GM19025 (cell line): Measurements from ENCODE around the gene PGBD2.
A peak's percentile ranks its signal among the peaks of the same experiment; 100 is the strongest.
"Not testable (repeated sequence)": the region's sequence is repeated elsewhere in the genome, so short reads cannot be mapped to it uniquely, and the experiment has no call there.

Experiments
- ATAC-seq: cut with Tn5 transposase; IDR thresholded peaks from one replicate; pipeline ENCODE4 v1.9.1; 2021; ENCODE audit warnings: mild to moderate bottlenecking, low read depth, moderate library complexity; ENCODE audit not compliant: unreplicated experiment

PGBD2 gene

DNA sequence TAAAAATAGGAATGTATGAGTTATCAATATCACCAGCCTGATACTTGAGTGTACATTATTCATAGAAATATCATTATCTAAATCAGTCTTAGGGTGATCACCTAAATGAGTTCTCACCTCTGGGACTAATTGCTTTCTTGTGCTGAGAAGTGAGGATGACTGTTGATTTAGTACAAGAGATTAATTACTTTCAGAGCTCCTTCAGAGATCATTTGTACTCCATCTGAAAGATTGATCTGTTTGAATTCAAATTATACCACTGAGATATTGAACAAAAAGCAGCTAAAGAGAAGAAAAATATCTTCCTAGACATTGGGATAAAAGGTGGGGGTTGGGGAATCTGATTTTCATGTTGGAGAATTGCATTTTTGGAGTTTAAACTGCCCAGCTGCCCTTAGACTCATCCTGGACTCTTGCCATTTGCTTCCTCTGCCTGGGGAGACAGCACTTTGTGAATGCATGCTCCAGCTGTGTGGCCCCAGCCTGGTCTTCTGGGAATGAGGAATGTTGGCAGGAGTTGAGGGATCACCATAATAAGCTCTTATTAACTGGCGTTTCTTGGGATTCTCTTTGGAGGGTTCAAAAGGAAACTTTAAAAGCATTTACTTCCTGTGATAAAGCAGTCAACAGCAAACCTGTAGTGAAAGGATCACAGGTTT is 19.7 kb upstream of the PGBD2 start:
- no peak for ATAC-seq

DNA sequence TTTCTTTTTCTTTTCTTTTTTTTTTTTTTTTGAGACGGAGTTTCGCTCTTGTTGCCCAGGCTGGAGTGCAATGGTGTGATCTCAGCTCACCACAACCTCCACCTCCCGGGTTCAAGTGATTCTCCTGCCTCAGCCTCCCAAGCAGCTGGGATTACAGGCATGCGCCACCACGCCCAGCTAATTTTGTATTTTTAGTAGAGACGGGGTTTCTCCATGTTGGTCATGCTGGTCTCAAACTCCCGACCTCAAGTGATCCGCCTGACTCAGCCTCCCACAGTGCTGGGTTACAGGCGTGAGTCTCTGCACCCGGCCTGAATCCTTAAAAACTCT is 16.2 kb upstream of the PGBD2 start:
- not testable (repeated sequence) for ATAC-seq

GRCh38 chr1:248890549-248891498 is 15.2 kb upstream of the PGBD2 start:
- ATAC-seq, result no peak

GRCh38 chr1:248891758-248892157 is 14.3 kb upstream of the PGBD2 start:
- ATAC-seq, result no peak

- ATAC-seq, result no peak
Observed at GRCh38 chr1:248892590-248892989, 13.4 kb upstream of the PGBD2 start.

- no peak for ATAC-seq
Observed at GRCh38 chr1:248894837-248895236, 11.2 kb upstream of the PGBD2 start.

- no peak for ATAC-seq
Observed at GRCh38 chr1:248897412-248898337, 8.4 kb upstream of the PGBD2 start.

DNA sequence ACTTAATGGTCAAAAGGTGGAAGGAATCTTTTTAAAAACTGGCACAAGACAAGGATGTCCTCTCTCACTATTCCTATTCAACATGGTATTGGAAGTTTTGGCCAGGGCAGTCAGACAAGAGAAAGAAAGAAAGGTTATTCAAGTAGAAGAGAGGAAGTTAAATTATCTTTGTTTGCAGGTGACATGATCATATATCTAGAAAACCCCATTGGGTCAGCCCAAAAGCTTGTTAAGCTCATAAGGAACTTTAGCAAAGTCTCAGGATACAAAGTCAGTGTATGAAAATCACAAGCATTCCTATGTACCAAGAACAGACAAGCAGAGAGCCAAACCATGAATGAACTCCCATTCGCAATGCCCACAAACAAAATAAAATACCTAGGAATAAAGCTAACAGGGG is 5.4 kb upstream of the PGBD2 start:
- no peak for ATAC-seq

DNA sequence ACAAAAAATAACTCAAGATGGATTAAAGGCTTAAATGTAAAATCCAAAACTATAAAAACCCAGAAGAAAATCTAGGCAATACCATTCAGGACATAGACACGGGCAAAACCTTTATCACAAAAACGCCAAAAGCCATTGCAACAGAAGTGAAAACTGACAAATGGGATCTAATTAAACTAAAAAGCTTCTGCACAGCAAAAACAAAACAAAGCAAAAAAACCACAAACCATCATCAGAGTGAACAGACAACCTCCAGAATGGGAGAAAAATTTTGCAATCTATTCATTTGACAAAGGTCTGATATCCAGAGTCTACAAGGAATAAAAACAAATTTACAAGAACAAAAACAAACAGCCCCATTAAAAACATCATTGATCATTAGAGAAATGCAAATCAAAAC is 4.5 kb upstream of the PGBD2 start:
- no peak for ATAC-seq

DNA sequence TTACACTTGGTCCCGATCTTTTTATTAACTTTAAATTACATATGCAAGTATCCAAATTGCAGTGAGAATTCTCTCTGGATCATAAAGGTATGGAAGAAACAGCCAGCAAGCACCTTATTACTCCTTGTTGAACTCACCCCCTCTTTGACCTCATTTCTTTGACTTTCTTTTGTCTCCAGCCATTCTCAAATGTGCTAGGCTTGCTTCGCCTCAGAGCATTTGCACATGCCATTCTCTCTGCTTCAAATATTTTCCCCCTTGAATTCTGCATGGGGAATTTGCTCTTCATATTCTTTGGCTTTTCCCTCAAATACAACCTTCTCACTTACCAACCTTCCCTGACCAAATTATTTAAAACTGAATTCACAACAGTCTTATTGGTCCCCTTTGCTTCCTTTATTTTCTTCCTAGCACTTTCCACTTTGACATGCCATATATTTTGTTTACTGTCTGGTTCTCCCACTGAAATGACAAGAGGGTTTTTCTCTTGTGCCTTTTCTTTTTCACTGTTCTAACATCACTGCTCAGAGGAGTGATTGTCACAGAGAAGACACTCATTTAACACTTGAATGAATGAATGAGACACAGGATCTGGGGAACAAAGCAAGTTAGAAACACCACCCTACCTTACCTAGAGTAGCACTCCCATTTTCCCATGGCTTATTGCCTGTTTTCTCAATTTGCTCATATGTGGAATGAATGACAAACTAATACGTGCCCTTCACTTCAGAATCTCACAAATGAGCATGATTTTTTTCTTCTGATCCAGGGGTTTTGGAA is 1.4 kb upstream of the PGBD2 start:
- ATAC-seq, result no peak

GRCh38 chr1:248905662-248906008 is 400 bp upstream of the PGBD2 start:
- ATAC-seq, result no peak

GRCh38 chr1:248906753-248907661 is 972 bp downstream of the PGBD2 start:
- ATAC-seq, result peak; percentile 15

DNA sequence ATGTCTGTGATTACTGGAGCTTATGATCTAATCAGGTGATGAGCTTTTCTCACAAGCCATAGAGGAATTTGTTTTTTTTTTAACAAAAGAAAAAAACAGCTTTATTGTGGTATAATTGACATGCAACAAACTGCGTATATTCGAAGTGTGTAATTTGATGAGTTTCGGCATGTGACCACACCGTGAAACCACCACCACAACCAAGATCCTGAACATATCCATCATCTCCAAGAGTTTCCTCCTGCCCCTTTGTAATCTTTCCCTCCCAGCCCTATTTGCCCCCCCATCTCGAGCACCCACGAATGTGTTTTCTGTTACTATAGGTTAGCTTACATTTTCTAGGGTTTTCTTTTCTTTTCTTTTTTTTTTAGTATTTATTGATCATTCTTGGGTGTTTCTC is 4.7 kb downstream of the PGBD2 start:
- ATAC-seq, result no peak

DNA sequence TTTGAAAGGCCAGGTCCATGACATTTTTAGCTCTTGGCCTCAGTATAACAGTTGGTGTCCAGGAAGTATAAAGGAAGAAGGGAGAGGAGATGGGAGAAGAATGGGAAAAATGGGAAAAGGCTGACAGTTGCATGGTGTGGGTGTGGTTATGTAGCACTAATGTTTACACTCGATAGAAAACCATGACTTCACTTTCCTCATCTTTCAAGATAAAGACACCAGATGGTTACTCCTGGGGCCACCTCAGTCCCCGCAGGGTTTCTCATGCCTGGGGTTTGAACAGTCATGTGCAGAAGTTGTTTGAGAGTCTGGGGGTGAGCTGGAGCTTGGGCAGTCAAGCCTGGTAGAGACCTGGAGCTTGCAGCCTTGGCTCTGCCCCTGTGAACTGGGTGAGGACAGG is 7.9 kb downstream of the PGBD2 start:
- no peak for ATAC-seq

GRCh38 chr1:248914796-248915381 is 8.9 kb downstream of the PGBD2 start:
- no peak for ATAC-seq

DNA sequence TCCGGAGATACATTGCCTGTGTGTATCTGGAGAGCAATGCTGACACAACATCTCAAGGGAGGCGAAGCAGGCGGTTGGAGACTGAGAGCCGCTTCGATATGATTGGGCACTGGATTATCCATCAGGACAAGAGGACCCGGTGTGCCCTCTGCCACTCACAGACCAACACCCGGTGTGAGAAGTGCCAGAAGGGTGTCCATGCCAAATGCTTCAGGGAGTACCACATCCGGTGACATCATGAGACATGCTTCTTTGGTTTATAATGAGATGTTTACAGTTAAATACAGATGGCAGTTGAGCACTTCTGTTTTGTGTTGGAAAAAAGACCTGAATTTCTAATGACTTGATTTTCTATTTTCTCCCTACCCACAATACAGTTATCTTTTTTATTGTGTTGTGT is 12.1 kb downstream of the PGBD2 start:
- ATAC-seq, result no peak

DNA sequence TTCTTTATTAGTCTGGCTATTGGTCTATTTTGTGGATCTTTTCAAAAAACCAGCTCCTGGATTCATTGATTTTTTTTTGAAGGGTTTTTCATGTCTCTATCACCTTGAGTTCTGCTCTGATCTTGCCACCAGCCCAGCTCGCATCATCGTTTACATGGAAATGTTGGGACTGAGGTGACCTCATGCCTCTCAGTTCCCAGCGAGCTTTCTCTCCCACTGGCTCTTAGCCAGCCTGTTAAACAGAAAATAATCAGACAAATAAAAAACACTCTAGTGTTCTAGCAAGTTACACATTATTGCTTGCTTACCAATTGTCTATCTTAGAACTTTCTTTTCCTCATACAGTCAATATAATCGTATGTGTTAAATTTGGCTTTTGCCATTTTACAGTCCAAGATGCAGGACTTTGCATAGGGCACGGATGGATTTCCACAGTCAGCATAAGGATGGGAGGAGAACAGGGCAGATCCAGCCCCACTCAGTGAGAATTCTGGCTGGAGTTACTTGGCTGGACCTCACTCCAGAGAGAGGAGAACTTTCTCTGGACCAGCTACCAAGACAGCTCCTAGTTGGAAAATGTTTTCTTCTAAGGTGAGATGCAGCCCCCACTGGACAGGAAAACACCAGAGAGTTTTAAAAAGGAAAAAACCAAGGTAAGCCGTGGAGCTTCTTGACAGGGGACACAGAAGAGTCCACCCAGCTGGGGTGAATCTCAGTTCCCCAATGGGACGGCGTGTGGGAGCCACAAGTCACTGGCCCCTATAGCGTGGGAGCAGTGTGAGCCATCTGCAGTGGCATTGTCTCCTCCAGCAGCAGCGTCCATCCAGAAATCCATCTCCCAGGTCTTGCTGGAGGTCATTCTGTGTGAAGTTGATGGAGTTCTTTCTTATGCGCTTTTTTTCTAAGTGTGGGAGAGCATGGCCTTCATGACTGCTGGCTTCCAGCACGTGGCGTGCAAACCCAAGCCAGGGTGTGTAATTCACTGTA is 17.6 kb downstream of the PGBD2 start:
- no peak for ATAC-seq
